HEK293T (cell line): ENCODE measurements around the gene SGSM2.

Source experiments
- ELF4 ChIP-seq: fragments of 450-650 bp; IDR thresholded peaks from 2 replicates; pipeline ENCODE4 v1.6.1; 2017; ENCODE audit warnings: antibody characterized with exemption
- SP1 ChIP-seq: fragments of 450-650 bp; IDR thresholded peaks from 2 replicates; pipeline ENCODE4 v1.6.1; 2017

GRCh38 chr17:2362016-2362415, 24.7 kb downstream of the SGSM2 start:
- TF ChIP-seq ELF4 (no peak), SP1 (no peak)
